NCI-H69 (cell line): ENCODE data around the gene CD93.

Source experiments
- DNase-seq: peaks from one replicate; lab custom pipeline; 2025; lab: John Stamatoyannopoulos, UW

The CD93 gene

DNA sequence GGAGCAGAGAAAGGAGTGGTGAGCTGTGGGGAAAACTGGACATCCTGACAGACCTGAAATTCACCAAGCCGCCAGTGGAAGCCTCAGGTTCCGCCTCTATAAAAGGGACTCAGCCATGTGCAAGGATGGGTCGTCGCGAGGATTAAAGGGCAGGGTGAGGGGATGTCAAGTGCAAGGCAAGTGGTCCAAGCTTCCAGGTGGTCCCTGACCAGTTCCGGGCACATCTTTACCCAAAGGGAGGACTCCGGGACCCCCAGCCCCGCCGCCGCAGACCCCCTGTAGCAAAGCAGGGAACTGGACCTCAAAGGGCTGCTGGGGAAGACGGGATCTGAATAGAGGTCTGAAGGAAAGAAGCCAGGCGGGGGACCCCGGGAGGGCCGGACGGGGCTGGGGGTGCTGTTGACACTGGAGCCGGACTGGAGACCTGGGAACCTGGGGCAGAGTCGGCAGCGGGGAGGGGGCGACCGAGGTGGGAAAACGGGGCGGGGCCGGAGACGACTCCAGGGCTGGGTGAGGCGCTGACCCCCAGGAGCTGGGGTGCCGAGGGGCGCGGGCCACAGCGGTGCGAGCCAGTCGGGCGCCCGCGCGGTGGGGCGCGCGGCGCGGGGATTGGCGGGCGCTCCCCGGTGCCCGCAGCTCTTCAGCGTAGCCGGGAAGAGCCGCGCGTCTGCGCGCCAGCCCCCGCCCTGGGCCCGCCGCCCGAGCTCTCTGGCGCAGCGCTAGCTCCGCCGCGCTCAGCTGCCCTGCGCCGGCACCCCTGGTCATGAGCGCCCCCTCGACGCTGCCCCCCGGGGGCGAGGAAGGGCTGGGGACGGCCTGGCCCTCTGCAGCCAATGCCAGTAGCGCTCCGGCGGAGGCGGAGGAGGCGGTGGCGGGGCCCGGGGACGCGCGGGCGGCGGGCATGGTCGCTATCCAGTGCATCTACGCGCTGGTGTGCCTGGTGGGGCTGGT, 51.1 kb downstream of the CD93 start, which contains the start of gene SSTR4:
SSTR4 (plus strand) TSS at position 592 of the 951 bp plus-strand sequence; CDS start at position 764, 172 bp downstream.
- DNase-seq = peak; percentile 16

DNA sequence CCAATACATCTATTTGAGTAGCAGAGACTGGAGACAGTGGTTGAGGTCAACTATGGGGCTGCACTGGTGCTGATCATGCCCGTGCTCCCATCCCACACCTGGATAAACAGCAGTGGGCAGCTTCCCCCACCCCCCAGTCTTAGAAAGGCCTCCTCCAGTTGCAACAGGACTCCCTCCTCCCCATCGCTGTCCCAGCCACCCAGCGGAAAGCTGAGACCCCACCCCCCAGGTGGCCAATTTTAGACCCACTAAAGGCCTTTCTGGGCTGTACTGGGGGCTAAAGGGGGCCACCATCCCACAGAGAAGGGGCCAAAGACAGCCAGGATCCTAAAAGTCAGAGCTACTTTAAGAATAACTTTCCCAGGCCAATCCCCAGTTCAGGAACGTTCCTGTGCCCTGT, 52.2 kb downstream of the CD93 start:
- DNase-seq = no peak

- no peak for DNase-seq
Measured at GRCh38 chr20:23032750-23033078, 53.4 kb downstream of the CD93 start.

DNA sequence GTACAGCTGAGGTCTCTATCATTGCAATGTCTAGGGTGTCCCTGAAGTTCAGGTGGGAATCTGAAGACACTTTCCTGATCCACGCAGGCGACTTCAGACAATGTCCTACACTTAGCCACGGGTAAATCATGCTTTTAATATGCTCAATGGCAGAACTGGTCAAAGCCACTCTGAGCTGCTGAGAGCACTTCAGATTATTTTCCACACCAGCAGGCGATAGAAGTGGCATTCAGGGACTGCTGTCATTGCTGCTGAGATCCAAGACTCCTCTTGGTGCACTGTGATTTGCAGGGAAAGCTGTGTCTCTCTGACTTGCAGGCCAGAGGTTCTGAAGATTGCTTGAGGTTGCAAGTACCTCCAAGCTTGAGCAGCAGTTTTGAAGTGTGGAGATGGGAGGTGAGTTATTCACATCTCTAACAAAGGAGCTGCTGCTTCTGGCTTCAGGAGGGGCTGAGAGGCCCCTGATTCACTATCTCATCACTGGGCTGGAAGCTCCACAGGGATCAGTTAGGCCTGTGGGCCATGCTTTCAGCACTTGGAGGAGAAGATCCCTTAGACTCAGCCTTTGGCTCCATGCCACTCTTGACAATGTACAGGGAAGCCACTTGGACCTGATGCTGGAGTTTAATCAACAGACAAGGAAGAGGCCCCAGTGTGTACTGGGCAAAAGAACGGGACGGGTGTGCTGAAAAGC, 53.9 kb downstream of the CD93 start:
- no peak for DNase-seq

- DNase-seq = no peak
Measured at GRCh38 chr20:23031346-23031745, 54.8 kb downstream of the CD93 start.
